ENCODE results near the gene ARHGAP32.

DNA sequence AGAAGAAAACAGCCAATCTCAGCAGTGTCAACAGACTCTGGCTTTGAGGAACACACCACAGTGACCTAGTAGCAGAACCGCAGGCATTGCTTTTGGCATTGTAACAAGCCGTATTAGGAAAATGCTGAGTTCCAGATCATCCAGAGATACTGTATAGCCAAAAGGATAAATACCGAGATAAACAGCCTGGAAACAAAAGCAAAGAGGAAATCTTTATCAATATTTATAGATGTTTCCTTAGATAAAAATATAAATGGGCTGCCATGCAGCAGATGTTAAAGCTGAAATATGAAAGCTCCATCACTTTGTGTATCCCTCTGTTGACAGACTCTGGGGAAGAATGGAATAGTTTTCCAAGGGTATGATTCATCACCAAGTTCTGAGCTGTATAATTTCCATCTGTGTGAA, 150.5 kb downstream of the ARHGAP32 start:
- TF ChIP-seq, protein P1, sequence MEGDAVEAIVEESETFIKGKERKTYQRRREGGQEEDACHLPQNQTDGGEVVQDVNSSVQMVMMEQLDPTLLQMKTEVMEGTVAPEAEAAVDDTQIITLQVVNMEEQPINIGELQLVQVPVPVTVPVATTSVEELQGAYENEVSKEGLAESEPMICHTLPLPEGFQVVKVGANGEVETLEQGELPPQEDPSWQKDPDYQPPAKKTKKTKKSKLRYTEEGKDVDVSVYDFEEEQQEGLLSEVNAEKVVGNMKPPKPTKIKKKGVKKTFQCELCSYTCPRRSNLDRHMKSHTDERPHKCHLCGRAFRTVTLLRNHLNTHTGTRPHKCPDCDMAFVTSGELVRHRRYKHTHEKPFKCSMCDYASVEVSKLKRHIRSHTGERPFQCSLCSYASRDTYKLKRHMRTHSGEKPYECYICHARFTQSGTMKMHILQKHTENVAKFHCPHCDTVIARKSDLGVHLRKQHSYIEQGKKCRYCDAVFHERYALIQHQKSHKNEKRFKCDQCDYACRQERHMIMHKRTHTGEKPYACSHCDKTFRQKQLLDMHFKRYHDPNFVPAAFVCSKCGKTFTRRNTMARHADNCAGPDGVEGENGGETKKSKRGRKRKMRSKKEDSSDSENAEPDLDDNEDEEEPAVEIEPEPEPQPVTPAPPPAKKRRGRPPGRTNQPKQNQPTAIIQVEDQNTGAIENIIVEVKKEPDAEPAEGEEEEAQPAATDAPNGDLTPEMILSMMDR (IDR thresholded peaks at IDR 0.05) = no peak
- TF ChIP-seq EP300 (IDR thresholded peaks at IDR 0.05) = no peak
- TF ChIP-seq POLR2A (IDR thresholded peaks at IDR 0.05) = no peak

Measured in upper lobe of left lung (tissue), 4 donors.